Muscle layer of colon (tissue), 2 donors: ENCODE data around the gene IQCC.
"Not testable (repeated sequence)": the region's sequence is repeated elsewhere in the genome, so short reads cannot be mapped to it uniquely, and the experiment has no call there.

Source experiments
- H3K27ac ChIP-seq: one replicate; pipeline ENCODE4 v1.7.0; 2013; ENCODE audit warnings: low read depth, mild to moderate bottlenecking, low read length, moderate library complexity
- H3K27me3 ChIP-seq, 2 donors: one replicate each; pipeline ENCODE4 v1.7.0; 2013; ENCODE audit warnings: low read length in 2 of 2, mild to moderate bottlenecking in 2 of 2; ENCODE audit not compliant: insufficient read depth in 2 of 2, control insufficient read depth in 1 of 2
- H3K36me3 ChIP-seq: one replicate; pipeline ENCODE4 v1.7.0; 2013; ENCODE audit warnings: mild to moderate bottlenecking, low read length; ENCODE audit not compliant: insufficient read depth
- H3K4me1 ChIP-seq: one replicate; pipeline ENCODE4 v1.7.0; 2013; ENCODE audit warnings: mild to moderate bottlenecking, low read length; ENCODE audit not compliant: insufficient read depth
- H3K4me3 ChIP-seq, 2 donors: one replicate each; pipeline ENCODE4 v1.7.0; 2013; ENCODE audit warnings: low read length in 2 of 2, low read depth in 1 of 2, mild to moderate bottlenecking in 1 of 2, moderate library complexity in 1 of 2
- H3K9ac ChIP-seq: one replicate; pipeline ENCODE4 v1.7.0; 2013; ENCODE audit warnings: low read length
- H3K9me3 ChIP-seq: one replicate; pipeline ENCODE4 v1.7.0; 2013; ENCODE audit warnings: mild to moderate bottlenecking, low read length
- donor health status: abdominal sarcoma.
- donor health status: Adenocarcinoma of cecum.

The IQCC gene

DNA sequence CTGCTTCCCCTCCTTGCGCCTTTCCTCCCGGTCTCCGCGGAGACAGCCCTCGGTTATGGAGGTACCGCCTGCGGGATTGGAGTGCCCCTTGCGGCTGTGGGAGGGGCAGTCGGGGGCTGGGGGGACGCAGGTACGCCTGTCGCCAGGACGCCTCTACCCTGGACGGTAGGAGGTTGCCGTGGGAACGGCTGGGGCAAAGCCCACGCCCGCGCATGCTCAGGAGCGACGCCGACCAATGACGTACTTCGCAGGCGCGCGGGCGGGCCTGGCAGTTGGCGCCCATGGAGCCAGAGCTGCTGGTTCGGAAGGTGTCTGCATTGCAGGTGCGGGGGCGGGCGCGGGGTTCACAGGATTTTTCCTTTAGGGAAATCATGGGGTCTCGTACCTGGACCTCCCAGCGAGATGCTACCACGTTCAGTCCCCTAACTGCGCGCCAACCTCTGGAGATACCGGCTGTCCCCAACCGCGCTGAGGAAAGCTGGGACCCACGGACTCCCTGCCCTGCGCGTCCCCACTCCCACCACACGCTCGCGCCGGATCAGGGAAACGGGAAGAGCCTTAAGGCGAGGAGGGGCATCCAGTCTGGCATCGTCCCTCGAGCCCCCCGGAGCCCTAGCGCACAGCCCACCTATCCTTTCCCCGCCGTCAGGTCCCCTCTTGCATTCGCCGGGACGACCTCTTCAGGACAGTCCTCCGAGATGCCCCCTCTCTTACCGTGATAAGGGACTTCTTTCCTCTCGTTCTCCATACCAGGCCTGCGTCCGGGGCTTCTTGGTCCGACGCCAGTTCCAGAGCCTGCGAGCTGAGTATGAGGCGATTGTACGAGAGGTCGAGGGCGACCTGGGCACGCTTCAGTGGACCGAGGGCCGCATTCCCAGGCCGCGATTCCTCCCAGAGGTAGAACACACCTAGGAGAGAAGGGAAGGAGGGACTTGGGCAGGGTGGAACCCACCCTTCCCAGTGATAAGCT, at the start of gene IQCC:
TSS of gene IQCC (plus strand) at position 271 of the 970 bp plus-strand sequence. CDS start at position 282, 11 bp downstream.
- H3K9ac ChIP-seq, result peak within 1 kb of the TSS; percentile 78
- H3K27ac ChIP-seq, result peak within 1 kb of the TSS; percentile 78
- H3K4me1 ChIP-seq, result peaks cover 26% of the 10 kb centered on the region
- no peaks in the 10 kb centered on the region for H3K27me3 ChIP-seq
- no peaks in the 10 kb centered on the region for H3K9me3 ChIP-seq
- no peaks in the 10 kb centered on the region for H3K36me3 ChIP-seq
- peak within 1 kb of the TSS; percentile 72 to 79 for H3K4me3 ChIP-seq

DNA sequence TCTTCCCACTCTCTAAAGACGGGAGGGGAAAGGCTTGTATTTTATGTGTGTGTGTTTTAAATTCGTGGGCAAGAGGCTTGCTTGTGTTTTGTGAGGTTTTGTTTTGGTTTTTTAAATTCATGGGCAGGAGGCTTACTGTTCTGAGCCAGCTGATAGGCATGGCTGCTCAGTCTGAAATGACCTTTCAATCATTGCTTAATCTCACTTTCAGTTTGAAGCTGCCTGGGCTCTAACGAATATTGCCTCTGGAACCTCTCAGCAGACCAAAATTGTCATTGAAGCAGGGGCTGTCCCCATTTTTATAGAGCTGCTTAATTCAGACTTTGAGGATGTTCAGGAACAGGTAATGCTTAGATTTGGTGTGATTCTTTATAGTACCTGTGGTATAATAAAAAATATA, 46.3 kb upstream of the IQCC start:
- no peaks in the 10 kb centered on the region for H3K4me1 ChIP-seq
- H3K36me3 ChIP-seq, result peaks cover 76% of the 10 kb centered on the region
- H3K9ac ChIP-seq, result no peak overlapping the region
- no peaks in the 10 kb centered on the region for H3K27me3 ChIP-seq
- no peaks in the 10 kb centered on the region for H3K9me3 ChIP-seq
- H3K4me3 ChIP-seq, result no peak overlapping the region
- no peak overlapping the region for H3K27ac ChIP-seq

DNA sequence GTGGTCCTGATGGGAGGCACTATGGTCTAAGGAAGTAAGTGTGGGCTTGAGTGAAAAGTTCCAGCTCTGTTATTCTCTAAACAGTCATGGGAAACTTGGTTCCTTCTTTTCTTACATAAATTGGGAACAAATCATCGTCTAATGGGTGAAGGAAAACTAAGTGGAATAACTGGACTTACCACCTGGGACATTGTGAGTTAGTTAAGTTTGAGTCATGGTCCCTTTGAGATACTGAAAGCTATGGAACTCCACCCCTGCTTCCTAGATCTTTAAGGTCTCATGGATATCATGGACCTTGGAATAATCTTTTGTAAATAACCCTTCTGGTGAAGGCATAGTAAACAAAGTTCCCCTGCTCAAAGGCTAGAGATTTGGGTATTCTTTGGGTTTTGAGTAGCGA, 42.1 kb upstream of the IQCC start:
- peaks cover 68% of the 10 kb centered on the region for H3K36me3 ChIP-seq
- H3K27ac ChIP-seq, result no peak overlapping the region
- no peaks in the 10 kb centered on the region for H3K27me3 ChIP-seq
- H3K9ac ChIP-seq, result no peak overlapping the region
- no peaks in the 10 kb centered on the region for H3K4me1 ChIP-seq
- no peaks in the 10 kb centered on the region for H3K9me3 ChIP-seq
- no peak overlapping the region for H3K4me3 ChIP-seq

DNA sequence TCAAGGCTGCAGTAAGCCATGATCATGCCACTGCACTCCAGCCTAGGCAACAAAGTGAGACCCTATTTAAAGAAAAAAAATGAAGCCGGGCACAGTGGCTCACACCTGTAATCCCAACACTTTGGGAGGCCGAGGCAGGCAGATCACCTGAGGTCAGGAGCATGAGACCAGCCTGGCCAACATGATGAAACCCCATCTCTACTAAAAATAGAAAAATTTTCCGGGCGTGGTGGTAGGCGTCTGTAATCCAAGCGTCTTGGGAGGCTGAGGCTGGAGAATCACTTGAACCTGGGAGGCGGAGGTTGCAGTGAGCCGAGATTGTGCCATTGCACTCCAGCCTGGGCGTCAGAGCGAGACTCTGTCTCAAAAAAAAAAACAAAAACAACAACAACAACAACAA, 39.8 kb upstream of the IQCC start:
- peaks cover 64% of the 10 kb centered on the region for H3K36me3 ChIP-seq
- not testable (repeated sequence) for H3K4me3 ChIP-seq, H3K27me3 ChIP-seq, H3K4me1 ChIP-seq, H3K9me3 ChIP-seq, H3K9ac ChIP-seq, H3K27ac ChIP-seq

DNA sequence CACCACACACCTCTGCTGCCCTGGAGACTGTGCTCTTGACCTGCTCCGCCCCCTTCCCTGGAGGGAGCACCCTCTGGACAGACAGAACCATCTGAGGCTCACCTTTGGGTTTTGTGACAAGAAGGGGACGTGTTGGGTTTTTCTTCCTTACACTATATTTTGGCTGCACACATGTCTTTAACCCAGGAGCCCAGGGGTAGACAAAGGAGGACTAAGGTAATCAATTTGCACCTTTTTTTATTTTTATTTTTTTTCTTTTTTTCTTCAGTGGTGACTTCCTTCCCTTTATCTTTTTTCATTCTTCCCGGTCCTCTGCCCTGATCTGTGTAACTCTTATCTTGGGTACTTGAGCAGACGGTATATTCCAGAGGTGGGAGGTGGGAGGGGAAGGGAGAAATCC, 34.5 kb upstream of the IQCC start:
- Histone ChIP-seq H3K9ac (no peak overlapping the region), H3K27ac (no peak overlapping the region), H3K4me1 (no peaks in the 10 kb centered on the region), H3K9me3 (no peaks in the 10 kb centered on the region), H3K4me3 (no peak overlapping the region), H3K36me3 (peaks cover 73% of the 10 kb centered on the region), H3K27me3 (no peaks in the 10 kb centered on the region)

DNA sequence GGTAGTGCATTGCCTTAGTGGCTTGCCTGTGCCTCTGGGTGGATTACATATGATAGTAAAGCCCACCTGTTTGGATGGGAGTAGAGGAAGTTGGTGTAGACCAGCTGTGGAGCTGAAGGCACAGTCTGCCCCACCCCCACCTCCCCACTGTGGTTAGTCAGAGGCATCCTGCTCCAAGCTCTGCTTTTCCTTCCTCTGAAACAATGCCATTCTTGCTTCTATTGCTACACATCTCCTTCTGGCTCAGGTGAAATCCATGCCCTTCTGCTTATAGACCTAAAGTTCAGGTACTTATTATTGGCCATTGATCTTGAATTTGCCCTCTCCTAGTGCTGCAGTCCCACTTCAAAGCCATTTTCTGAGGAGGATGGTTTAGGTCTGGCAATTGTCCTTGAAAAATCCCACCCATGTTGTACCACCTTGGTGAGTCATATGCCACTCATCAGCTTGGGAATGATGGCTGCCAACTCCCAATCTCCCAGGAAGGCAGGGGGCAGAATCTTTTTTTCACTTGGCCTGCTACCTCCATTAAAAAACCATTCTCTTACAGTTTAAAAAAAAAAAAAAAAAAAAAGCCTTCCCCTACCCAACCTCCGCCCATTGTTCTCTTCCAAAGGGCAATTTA, 32.7 kb upstream of the IQCC start:
- Histone ChIP-seq H3K27ac (no peak overlapping the region), H3K4me1 (no peaks in the 10 kb centered on the region), H3K36me3 (peaks cover 63% of the 10 kb centered on the region), H3K4me3 (no peak overlapping the region), H3K9ac (no peak overlapping the region), H3K27me3 (no peaks in the 10 kb centered on the region), H3K9me3 (no peaks in the 10 kb centered on the region)

DNA sequence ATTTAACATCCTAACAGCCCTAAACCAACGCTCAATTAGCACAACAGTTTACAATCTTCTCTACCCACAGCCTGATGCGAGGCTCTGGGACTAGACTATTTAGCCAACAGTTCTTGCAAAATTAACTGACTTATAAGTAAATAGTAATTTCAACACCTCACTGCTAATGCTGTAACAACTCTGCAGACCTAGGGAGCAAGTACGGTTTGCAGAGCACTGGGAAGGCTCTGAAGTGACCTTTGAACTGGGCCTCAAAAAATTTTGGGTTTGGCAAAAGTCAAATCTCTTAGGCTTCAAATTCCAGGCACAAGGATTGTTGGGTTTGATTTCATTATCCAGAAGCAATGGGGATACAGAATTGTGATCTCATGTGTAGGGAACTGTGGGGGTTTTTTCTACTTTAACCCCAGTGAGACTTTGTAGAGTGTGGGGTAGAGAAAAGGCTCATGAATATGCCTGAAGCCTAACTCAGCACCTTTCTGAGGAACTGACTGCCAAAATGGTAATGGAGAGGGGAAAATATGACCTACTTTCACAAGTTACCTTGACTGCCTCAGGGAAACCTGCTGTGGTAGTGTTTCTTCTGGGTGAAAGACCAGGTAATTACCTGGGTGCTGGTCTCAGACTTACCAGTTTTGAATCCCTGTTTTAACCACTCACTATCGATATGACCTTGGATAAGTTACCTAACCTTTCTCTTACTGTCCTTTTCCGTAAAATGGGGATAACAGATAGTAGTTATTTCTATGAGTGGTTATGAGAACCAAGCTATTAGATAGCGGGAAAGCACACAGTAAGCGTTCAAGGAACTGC, 26.9 kb upstream of the IQCC start:
- H3K27ac ChIP-seq, result peak overlapping the region; percentile 92
- H3K4me3 ChIP-seq, result peak overlapping the region; percentile 72 to 79
- H3K9me3 ChIP-seq, result no peaks in the 10 kb centered on the region
- peaks cover 22% of the 10 kb centered on the region for H3K36me3 ChIP-seq
- H3K4me1 ChIP-seq, result peaks cover 33% of the 10 kb centered on the region
- no peaks in the 10 kb centered on the region for H3K27me3 ChIP-seq
- peak overlapping the region; percentile 58 for H3K9ac ChIP-seq

DNA sequence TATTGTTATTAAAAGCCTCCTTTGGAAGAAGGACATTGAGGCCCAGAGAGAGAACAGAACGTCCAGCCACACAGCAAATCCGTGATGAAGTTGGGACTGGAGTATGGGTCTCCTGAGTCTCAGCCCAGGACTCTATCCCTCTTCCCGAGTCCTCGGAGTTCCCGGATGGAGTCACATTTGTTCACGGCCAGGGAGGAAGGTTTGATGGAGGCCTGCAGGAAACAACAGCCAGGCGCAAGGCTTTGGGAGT, 26.4 kb upstream of the IQCC start:
- Histone ChIP-seq H3K27me3 (no peaks in the 10 kb centered on the region), H3K27ac (peak overlapping the region; percentile 92), H3K9ac (peak overlapping the region; percentile 58), H3K9me3 (no peaks in the 10 kb centered on the region), H3K4me3 (peak overlapping the region; percentile 72 to 79), H3K36me3 (peaks cover 20% of the 10 kb centered on the region), H3K4me1 (peaks cover 35% of the 10 kb centered on the region)

DNA sequence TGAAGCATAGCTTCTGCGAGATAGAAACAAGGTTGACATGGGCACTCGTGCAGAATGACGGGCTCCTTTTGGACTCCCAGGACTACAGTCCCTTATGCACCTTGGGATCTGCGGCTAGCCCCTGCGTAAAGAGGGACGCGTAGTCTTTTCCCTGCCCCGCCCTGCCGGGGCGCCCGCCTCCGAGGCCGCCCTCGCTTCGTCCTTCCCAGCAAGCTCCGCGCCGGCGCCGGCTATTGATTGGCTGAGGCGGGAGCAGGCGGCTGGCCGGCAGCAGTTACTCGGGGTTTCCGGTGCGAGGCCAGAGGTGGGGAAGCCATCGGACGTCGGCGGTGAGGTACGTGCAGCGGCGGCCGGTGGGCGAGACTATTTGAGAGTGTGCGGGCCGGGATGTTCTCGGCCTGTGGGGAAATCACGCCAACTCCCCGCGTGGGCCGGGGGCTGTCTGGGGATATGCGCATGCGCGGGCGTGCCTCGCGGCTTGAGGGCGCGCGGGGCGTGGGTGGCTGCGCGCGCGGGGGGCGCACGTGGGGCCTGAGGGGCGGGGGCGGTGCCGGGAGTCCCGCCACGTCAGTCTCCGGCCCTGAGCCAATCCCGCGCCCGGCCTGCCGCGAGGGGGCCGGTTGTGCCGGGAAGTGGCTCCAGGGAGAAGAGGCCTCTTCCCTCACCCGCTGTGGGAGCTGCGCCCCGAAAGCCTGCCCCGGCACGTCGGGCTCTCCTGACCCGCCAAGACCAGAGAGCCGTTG, 25.9 kb upstream of the IQCC start, which contains the start of gene TXLNA:
TSS of gene TXLNA (plus strand) at position 233 of the 743 bp plus-strand sequence. CDS start 671 bp downstream, outside the sequence.
- no peaks in the 10 kb centered on the region for H3K27me3 ChIP-seq
- H3K4me1 ChIP-seq, result peaks cover 40% of the 10 kb centered on the region
- H3K4me3 ChIP-seq, result peak within 1 kb of the TSS; percentile 72 to 79
- H3K36me3 ChIP-seq, result peaks cover 20% of the 10 kb centered on the region
- peak within 1 kb of the TSS; percentile 92 for H3K27ac ChIP-seq
- H3K9me3 ChIP-seq, result no peaks in the 10 kb centered on the region
- peak within 1 kb of the TSS; percentile 70 for H3K9ac ChIP-seq

DNA sequence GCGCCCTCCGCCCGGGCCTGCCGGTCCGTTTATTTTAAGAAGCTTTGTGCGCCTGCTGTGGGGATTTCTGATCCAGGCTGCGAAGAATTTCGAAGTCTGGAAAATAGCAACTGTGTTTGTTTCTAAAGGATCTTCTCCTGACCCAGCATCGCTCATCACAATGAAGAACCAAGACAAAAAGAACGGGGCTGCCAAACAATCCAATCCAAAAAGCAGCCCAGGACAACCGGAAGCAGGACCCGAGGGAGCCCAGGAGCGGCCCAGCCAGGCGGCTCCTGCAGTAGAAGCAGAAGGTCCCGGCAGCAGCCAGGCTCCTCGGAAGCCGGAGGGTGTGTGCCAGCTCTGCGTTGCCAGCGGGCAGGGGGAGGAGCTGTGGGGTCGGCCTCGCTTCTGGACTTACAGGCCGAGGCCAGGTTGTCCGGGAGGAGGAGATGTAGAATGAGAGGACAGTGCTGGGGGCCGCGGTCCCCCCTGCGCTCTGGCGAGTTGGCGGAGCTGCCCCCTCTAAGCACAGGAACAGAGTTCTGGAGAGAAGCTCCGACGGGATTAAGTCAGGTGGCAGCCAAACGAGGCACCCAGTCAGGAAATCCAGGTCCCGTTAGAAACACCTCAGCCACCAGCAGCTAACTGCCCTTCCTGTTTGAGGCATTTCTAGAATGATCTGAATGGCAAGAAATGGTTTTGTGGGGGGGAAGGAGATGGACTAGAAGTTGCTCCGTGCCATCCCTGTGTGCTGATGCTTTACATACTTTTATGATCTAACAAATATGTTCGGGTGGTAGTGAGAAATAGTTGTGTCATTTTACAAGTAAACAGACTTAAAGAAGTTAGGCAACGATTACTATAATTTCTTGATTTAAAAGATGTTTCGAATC, 25.0 kb upstream of the IQCC start:
- H3K4me3 ChIP-seq, result peak overlapping the region; percentile 72 to 79
- no peaks in the 10 kb centered on the region for H3K9me3 ChIP-seq
- H3K4me1 ChIP-seq, result peaks cover 45% of the 10 kb centered on the region
- H3K9ac ChIP-seq, result peak overlapping the region; percentile 70
- peaks cover 24% of the 10 kb centered on the region for H3K36me3 ChIP-seq
- no peaks in the 10 kb centered on the region for H3K27me3 ChIP-seq
- peak overlapping the region; percentile 92 for H3K27ac ChIP-seq
